ENCODE measurements around the gene RDH12.

- TF ChIP-seq, protein P1, sequence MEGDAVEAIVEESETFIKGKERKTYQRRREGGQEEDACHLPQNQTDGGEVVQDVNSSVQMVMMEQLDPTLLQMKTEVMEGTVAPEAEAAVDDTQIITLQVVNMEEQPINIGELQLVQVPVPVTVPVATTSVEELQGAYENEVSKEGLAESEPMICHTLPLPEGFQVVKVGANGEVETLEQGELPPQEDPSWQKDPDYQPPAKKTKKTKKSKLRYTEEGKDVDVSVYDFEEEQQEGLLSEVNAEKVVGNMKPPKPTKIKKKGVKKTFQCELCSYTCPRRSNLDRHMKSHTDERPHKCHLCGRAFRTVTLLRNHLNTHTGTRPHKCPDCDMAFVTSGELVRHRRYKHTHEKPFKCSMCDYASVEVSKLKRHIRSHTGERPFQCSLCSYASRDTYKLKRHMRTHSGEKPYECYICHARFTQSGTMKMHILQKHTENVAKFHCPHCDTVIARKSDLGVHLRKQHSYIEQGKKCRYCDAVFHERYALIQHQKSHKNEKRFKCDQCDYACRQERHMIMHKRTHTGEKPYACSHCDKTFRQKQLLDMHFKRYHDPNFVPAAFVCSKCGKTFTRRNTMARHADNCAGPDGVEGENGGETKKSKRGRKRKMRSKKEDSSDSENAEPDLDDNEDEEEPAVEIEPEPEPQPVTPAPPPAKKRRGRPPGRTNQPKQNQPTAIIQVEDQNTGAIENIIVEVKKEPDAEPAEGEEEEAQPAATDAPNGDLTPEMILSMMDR (IDR thresholded peaks at IDR 0.05 in 2 of 3, conservative IDR thresholded peaks at IDR 0.05 in 1 of 3; ENCODE audit: borderline replicate concordance in 1 of 3, insufficient read depth in 1 of 3, low read depth in 2 of 3, low read length in 2 of 3), result no peak
- TF ChIP-seq POLR2AphosphoS5 (IDR thresholded peaks at IDR 0.05; ENCODE audit: low read depth, low read length), result no peak
- no peak for TF ChIP-seq ZBTB33 (IDR thresholded peaks at IDR 0.05; ENCODE audit: extremely low read depth, insufficient replicate concordance, low read length)
- no peak for TF ChIP-seq POLR2A (IDR thresholded peaks at IDR 0.05; ENCODE audit: borderline replicate concordance, extremely low read depth, insufficient read depth, insufficient read length)
- no peak for TF ChIP-seq CBX3 (IDR thresholded peaks at IDR 0.05; ENCODE audit: low read depth)
- no peak for TF ChIP-seq EZH2 (IDR thresholded peaks at IDR 0.05)
- no peak for TF ChIP-seq EZH2phosphoT487 (IDR thresholded peaks at IDR 0.05; ENCODE audit: borderline replicate concordance)
- no peak for TF ChIP-seq EGR1 (IDR thresholded peaks at IDR 0.05; ENCODE audit: low read depth)
- TF ChIP-seq YY1 (IDR thresholded peaks at IDR 0.05; ENCODE audit: extremely low read depth, insufficient replicate concordance, low read depth, low read length), result no peak
Measured at GRCh38 chr14:67673451-67673850, 28.2 kb upstream of the RDH12 start.
